DND-41 (cell line): Measurements from ENCODE around the gene ZBTB48.

Experiments
- EZH2 ChIP-seq: IDR thresholded peaks from 3 replicates; pipeline ENCODE4 v1.6.1; 2012; ENCODE audit warnings: borderline replicate concordance, low read depth, mild to moderate bottlenecking, moderate library complexity, low read length, inconsistent platforms; ENCODE audit not compliant: severe bottlenecking
- TF ChIP-seq, protein P1 (sequence below): IDR thresholded peaks from 2 replicates; pipeline ENCODE4 v1.5.1; 2012; ENCODE audit warnings: borderline replicate concordance, low read length, moderate library complexity, mild to moderate bottlenecking; ENCODE audit not compliant: poor library complexity, severe bottlenecking; ENCODE audit errors: extremely low read depth

DNA sequence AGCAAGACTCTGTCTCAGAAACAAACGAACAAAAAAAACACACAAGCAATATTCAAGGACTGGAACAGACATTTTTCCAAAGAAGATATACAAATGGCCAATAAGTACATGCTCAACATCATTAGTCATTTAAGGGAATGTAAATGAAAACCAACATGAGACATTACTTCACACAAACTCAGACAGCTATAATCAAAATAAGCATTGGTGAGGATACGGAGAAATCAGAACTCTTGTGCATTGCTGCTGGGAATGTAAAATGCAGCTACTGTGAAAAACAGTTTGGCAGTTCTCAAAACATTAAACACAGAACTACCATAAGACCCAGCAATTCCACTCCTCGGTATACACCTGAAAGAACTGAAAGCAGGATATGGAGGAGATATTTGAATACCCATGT is 40.8 kb upstream of the ZBTB48 start:
- TF ChIP-seq, protein P1, sequence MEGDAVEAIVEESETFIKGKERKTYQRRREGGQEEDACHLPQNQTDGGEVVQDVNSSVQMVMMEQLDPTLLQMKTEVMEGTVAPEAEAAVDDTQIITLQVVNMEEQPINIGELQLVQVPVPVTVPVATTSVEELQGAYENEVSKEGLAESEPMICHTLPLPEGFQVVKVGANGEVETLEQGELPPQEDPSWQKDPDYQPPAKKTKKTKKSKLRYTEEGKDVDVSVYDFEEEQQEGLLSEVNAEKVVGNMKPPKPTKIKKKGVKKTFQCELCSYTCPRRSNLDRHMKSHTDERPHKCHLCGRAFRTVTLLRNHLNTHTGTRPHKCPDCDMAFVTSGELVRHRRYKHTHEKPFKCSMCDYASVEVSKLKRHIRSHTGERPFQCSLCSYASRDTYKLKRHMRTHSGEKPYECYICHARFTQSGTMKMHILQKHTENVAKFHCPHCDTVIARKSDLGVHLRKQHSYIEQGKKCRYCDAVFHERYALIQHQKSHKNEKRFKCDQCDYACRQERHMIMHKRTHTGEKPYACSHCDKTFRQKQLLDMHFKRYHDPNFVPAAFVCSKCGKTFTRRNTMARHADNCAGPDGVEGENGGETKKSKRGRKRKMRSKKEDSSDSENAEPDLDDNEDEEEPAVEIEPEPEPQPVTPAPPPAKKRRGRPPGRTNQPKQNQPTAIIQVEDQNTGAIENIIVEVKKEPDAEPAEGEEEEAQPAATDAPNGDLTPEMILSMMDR: no peak
- no peak for TF ChIP-seq EZH2
